ENCODE results near the gene HRH4.

- TF ChIP-seq CTCF (IDR thresholded peaks at IDR 0.05) = no peak
- TF ChIP-seq POLR2AphosphoS5 (IDR thresholded peaks at IDR 0.05) = no peak
- TF ChIP-seq EP300 (IDR thresholded peaks at IDR 0.05) = no peak
Measured at GRCh38 chr18:24470805-24471204, 10.4 kb downstream of the HRH4 start.
